Measurements from ENCODE around the gene TRIM9. TPM values are rescaled to one million over a fixed set of nuclear protein-coding genes. Genes with fewer than 3 reads are reported as not detected.

TRIM9 gene
- total RNA-seq, 2 experiments from 2014 or later, result 0.19 to 0.45 TPM

DNA sequence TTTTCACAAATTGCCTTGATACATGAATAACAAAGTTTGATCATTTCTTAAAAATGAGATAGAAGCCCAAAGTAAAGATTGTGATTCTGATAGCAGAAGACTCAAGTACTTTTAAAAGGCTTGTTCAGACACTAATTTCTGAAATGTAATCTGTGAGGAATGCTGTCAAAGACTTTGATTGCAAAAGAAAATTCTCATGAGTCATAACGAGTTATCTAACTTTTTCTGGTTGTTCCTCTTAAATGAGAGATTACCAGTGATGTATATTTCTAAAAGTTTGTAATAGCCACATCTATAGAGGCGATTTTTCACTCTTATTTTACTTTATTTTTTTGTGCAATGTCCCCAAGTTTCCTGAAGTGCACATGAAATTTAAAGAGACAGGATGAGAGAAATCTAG is 157.6 kb downstream of the TRIM9 start:
- CTCF ChIA-PET, result no interaction called here
- Mint-ChIP-seq H3K4me3 (no peak overlapping the region), H3K4me1 (ENCODE audit: low read depth) (no peaks in the 10 kb centered on the region), H3K27ac (no peak overlapping the region), H3K9me3 (no peaks in the 10 kb centered on the region), H3K27me3 (peaks cover 43% of the 10 kb centered on the region), H3K36me3 (ENCODE audit: low read depth) (no peaks in the 10 kb centered on the region)
- peaks cover 6 to 29% of the 10 kb centered on the region in 2 experiments for H3K27me3 ChIP-seq (ENCODE audit: control insufficient read depth in 1 of 2, insufficient read depth in 2 of 2, low read length in 2 of 2)
- no peaks in the 10 kb centered on the region for H3K36me3 ChIP-seq (ENCODE audit: insufficient read depth, low read length)
- H3K9me3 ChIP-seq (ENCODE audit: control insufficient read depth in 1 of 2, insufficient read depth in 1 of 2, low read length in 2 of 2), result no peaks in the 10 kb centered on the region
- DNase-seq, result peak in 2 of 14 experiments; percentile 4 to 14
- ATAC-seq (ENCODE audit: poor library complexity), result no peak
- no peaks in the 10 kb centered on the region for H3K4me1 ChIP-seq (ENCODE audit: insufficient read depth, low read length)
- POLR2A ChIA-PET, result no interaction called here
- intact Hi-C loops (cut with DNase I, micrococcal nuclease), result no loop called here
- H3K4me3 ChIP-seq (ENCODE audit: low read length), result no peak overlapping the region
- TF ChIP-seq CTCF (IDR thresholded peaks at IDR 0.05), result no peak
- H3K27ac ChIP-seq (ENCODE audit: low read depth in 1 of 2, low read length in 2 of 2), result no peak overlapping the region

DNA sequence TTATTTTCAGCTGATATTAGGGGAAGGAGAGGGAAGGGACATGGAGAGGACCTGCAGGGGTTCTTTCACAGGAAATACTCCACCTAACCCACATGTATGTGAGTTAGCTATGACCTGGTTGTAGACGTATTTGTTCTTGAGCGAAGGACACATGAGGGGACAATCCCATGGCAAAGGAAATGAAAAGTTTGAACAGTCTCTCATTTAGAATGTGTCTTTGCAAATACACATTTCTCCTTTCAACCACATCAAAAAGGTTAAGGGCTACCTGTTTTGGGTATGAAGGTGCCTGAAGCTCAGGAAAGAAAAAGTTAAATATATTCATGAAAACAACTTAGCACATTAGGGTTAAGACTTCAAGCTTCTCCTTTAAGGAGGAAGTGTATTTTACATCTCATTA is 158.0 kb downstream of the TRIM9 start:
- Mint-ChIP-seq H3K4me3 (no peak overlapping the region), H3K4me1 (ENCODE audit: low read depth) (no peaks in the 10 kb centered on the region), H3K9me3 (no peaks in the 10 kb centered on the region), H3K27ac (no peak overlapping the region), H3K36me3 (ENCODE audit: low read depth) (no peaks in the 10 kb centered on the region), H3K27me3 (peaks cover 39% of the 10 kb centered on the region)
- no peak for DNase-seq
- Histone ChIP-seq H3K36me3 (ENCODE audit: insufficient read depth, low read length) (no peaks in the 10 kb centered on the region), H3K27me3 (ENCODE audit: control insufficient read depth in 1 of 2, insufficient read depth in 2 of 2, low read length in 2 of 2) (peaks cover 6 to 25% of the 10 kb centered on the region in 2 experiments), H3K9me3 (ENCODE audit: control insufficient read depth in 1 of 2, insufficient read depth in 1 of 2, low read length in 2 of 2) (no peaks in the 10 kb centered on the region), H3K27ac (ENCODE audit: low read depth in 1 of 2, low read length in 2 of 2) (no peak overlapping the region), H3K4me3 (ENCODE audit: low read length) (no peak overlapping the region), H3K4me1 (ENCODE audit: insufficient read depth, low read length) (no peaks in the 10 kb centered on the region)
- intact Hi-C loops (cut with DNase I, micrococcal nuclease), result no loop called here
- ChIA-PET POLR2A (no interaction called here), CTCF (no interaction called here)
- ATAC-seq (ENCODE audit: poor library complexity), result no peak
- TF ChIP-seq CTCF (IDR thresholded peaks at IDR 0.05), result no peak

DNA sequence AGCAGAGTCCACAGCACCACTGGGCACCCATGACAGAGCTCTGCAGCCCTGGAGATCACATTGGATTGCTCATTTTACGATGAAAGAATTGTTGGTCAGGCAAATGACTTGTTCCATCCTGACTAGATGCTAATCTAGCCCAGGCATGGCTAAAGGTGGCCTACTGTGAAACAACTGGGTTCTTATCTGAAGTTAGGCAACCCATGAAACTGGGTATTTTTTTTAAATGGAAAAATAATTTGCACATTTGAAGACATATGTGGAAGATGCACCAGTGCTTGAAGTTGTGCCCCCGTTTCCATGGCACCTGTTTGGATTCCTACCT is 158.9 kb downstream of the TRIM9 start:
- peaks cover 30% of the 10 kb centered on the region for H3K27me3 Mint-ChIP-seq
- no peak overlapping the region for H3K27ac ChIP-seq (ENCODE audit: low read depth in 1 of 2, low read length in 2 of 2)
- no peak overlapping the region for H3K27ac Mint-ChIP-seq
- H3K36me3 Mint-ChIP-seq (ENCODE audit: low read depth), result no peaks in the 10 kb centered on the region
- H3K9me3 Mint-ChIP-seq, result no peaks in the 10 kb centered on the region
- H3K9me3 ChIP-seq (ENCODE audit: control insufficient read depth in 1 of 2, insufficient read depth in 1 of 2, low read length in 2 of 2), result no peaks in the 10 kb centered on the region
- H3K4me1 Mint-ChIP-seq (ENCODE audit: low read depth), result no peaks in the 10 kb centered on the region
- H3K4me3 Mint-ChIP-seq, result no peak overlapping the region
- POLR2A ChIA-PET, result interaction anchor here (1.1 kb wide), 1 partner anchor 8 kb away, joined by 4 read pairs; the partner anchor contains the start of gene PYGL
- intact Hi-C loops (cut with DNase I, micrococcal nuclease), result no loop called here
- DNase-seq (no peak), ATAC-seq (ENCODE audit: poor library complexity) (no peak)
- H3K4me1 ChIP-seq (ENCODE audit: insufficient read depth, low read length), result no peaks in the 10 kb centered on the region
- no peak for TF ChIP-seq CTCF (IDR thresholded peaks at IDR 0.05)
- CTCF ChIA-PET, result no interaction called here
- H3K4me3 ChIP-seq (ENCODE audit: low read length), result no peak overlapping the region
- H3K36me3 ChIP-seq (ENCODE audit: insufficient read depth, low read length), result no peaks in the 10 kb centered on the region
- H3K27me3 ChIP-seq (ENCODE audit: control insufficient read depth in 1 of 2, insufficient read depth in 2 of 2, low read length in 2 of 2), result peaks cover 2 to 16% of the 10 kb centered on the region in 2 experiments

All from CD4-positive, alpha-beta T cell (primary cell).